Gastrocnemius medialis (tissue), 4 donors: ENCODE measurements around the gene MMP17.

Source experiments
- POLR2A ChIP-seq, 2 donors: fragments of 450-650 bp; IDR thresholded peaks; one replicate each; pipeline ENCODE4 v1.6.1; 2017; ENCODE audit warnings: antibody characterized with exemption in 2 of 2, mild to moderate bottlenecking in 2 of 2, moderate library complexity in 2 of 2
- TF ChIP-seq, protein P1 (sequence below), 5 experiments: fragments of 450-650 bp in 3 of 5; fragments of 200-600 bp in 2 of 5; sonication (generic) in 2 of 5; IDR thresholded peaks in 4 of 5; conservative IDR thresholded peaks in 1 of 5; 1 replicate in 4 of 5; 2 replicates in 1 of 5; pipeline ENCODE4 v1.5.1; 2016 to 2019; ENCODE audit warnings: antibody characterized with exemption in 5 of 5, mild to moderate bottlenecking in 3 of 5, moderate library complexity in 3 of 5

GRCh38 chr12:131829356-131829747 is 1.2 kb downstream of the MMP17 start:
- TF ChIP-seq, protein P1, sequence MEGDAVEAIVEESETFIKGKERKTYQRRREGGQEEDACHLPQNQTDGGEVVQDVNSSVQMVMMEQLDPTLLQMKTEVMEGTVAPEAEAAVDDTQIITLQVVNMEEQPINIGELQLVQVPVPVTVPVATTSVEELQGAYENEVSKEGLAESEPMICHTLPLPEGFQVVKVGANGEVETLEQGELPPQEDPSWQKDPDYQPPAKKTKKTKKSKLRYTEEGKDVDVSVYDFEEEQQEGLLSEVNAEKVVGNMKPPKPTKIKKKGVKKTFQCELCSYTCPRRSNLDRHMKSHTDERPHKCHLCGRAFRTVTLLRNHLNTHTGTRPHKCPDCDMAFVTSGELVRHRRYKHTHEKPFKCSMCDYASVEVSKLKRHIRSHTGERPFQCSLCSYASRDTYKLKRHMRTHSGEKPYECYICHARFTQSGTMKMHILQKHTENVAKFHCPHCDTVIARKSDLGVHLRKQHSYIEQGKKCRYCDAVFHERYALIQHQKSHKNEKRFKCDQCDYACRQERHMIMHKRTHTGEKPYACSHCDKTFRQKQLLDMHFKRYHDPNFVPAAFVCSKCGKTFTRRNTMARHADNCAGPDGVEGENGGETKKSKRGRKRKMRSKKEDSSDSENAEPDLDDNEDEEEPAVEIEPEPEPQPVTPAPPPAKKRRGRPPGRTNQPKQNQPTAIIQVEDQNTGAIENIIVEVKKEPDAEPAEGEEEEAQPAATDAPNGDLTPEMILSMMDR (IDR thresholded peaks at IDR 0.05 in 4 of 5, conservative IDR thresholded peaks at IDR 0.05 in 1 of 5), result no peak
- TF ChIP-seq POLR2A (IDR thresholded peaks at IDR 0.05), result no peak
